Measurements from ENCODE around the gene B3GAT1.

B3GAT1 gene

GRCh38 chr11:134352111-134352510 is 59.9 kb downstream of the B3GAT1 start:
- Histone ChIP-seq H3K9me3 (no peaks in the 10 kb centered on the region), H3K4me1 (ENCODE audit: control insufficient read depth in 1 of 2, insufficient read depth in 1 of 2, low read depth in 1 of 2, low read length in 1 of 2) (no peaks in the 10 kb centered on the region), H3K4me3 (ENCODE audit: low read depth in 1 of 2, low read length in 1 of 2) (no peak overlapping the region), H3K36me3 (no peaks in the 10 kb centered on the region), H3K27me3 (no peaks in the 10 kb centered on the region), H3K27ac (no peak overlapping the region)
- TF ChIP-seq CTCF (IDR thresholded peaks at IDR 0.05), result no peak

- no peaks in the 10 kb centered on the region for H3K36me3 ChIP-seq
- H3K4me1 ChIP-seq (ENCODE audit: control insufficient read depth in 1 of 2, insufficient read depth in 1 of 2, low read depth in 1 of 2, low read length in 1 of 2), result no peaks in the 10 kb centered on the region
- no peaks in the 10 kb centered on the region for H3K27me3 ChIP-seq
- H3K9me3 ChIP-seq, result no peaks in the 10 kb centered on the region
- no peak overlapping the region for H3K4me3 ChIP-seq (ENCODE audit: low read depth in 1 of 2, low read length in 1 of 2)
- TF ChIP-seq CTCF (IDR thresholded peaks at IDR 0.05), result no peak
- H3K27ac ChIP-seq, result no peak overlapping the region
Observed at GRCh38 chr11:134350381-134350780, 61.7 kb downstream of the B3GAT1 start.

GRCh38 chr11:134349802-134350355 is 62.2 kb downstream of the B3GAT1 start:
- Histone ChIP-seq H3K27me3 (no peaks in the 10 kb centered on the region), H3K9me3 (no peaks in the 10 kb centered on the region), H3K27ac (no peak overlapping the region), H3K4me3 (ENCODE audit: low read depth in 1 of 2, low read length in 1 of 2) (no peak overlapping the region), H3K4me1 (ENCODE audit: control insufficient read depth in 1 of 2, insufficient read depth in 1 of 2, low read depth in 1 of 2, low read length in 1 of 2) (no peaks in the 10 kb centered on the region), H3K36me3 (no peaks in the 10 kb centered on the region)
- no peak for TF ChIP-seq CTCF (IDR thresholded peaks at IDR 0.05)

- Histone ChIP-seq H3K36me3 (no peaks in the 10 kb centered on the region), H3K4me1 (ENCODE audit: control insufficient read depth in 1 of 2, insufficient read depth in 1 of 2, low read depth in 1 of 2, low read length in 1 of 2) (no peaks in the 10 kb centered on the region), H3K27me3 (peaks cover 3% of the 10 kb centered on the region), H3K27ac (no peak overlapping the region), H3K9me3 (no peaks in the 10 kb centered on the region), H3K4me3 (ENCODE audit: low read depth in 1 of 2, low read length in 1 of 2) (no peak overlapping the region)
- no peak for TF ChIP-seq CTCF (IDR thresholded peaks at IDR 0.05)
Observed at GRCh38 chr11:134349109-134349801, 62.8 kb downstream of the B3GAT1 start.

GRCh38 chr11:134347441-134347840 is 64.6 kb downstream of the B3GAT1 start:
- Histone ChIP-seq H3K9me3 (no peaks in the 10 kb centered on the region), H3K4me3 (ENCODE audit: low read depth in 1 of 2, low read length in 1 of 2) (no peak overlapping the region), H3K27ac (no peak overlapping the region), H3K4me1 (ENCODE audit: control insufficient read depth in 1 of 2, insufficient read depth in 1 of 2, low read depth in 1 of 2, low read length in 1 of 2) (no peaks in the 10 kb centered on the region), H3K36me3 (no peaks in the 10 kb centered on the region), H3K27me3 (peaks cover 4% of the 10 kb centered on the region)
- no peak for TF ChIP-seq CTCF (IDR thresholded peaks at IDR 0.05)
